HG03064 (cell line): ENCODE data around the gene FUS.
A peak's percentile ranks its signal among the peaks of the same experiment; 100 is the strongest.
"Not testable (repeated sequence)": the region's sequence is repeated elsewhere in the genome, so short reads cannot be mapped to it uniquely, and the experiment has no call there.

Experiments
- ATAC-seq: cut with Tn5 transposase; IDR thresholded peaks from one replicate; pipeline ENCODE4 v1.9.1; 2021; ENCODE audit warnings: low read depth; ENCODE audit not compliant: unreplicated experiment

The FUS gene

GRCh38 chr16:31179747-31180459, at the start of gene FUS:
Gene FUS (plus strand): TSS chr16:31180139. CDS start chr16:31180215, 76 bp downstream.
- ATAC-seq = peak; percentile 45

DNA sequence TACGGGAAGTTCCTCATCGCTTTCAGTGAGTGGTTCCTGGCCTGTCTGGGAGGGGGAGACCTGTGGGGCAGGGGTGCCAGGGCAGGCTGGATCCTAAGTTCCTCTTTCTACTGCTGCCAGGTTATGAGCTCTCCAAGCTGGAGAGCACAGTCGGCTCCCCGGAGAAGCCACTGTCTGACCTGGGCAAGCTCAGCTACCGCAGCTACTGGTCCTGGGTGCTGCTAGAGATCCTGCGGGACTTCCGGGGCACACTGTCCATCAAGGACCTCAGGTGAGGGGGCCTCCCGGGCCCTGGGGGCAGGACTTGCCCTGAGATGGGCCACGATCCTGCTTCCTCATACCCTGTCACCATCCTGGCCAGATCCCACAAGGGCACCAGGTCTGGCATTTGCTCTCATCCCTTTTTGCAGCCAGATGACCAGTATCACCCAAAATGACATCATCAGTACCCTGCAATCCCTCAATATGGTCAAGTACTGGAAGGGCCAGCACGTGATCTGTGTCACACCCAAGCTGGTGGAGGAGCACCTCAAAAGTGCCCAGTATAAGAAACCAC, 49.5 kb upstream of the FUS start:
- no peak for ATAC-seq

DNA sequence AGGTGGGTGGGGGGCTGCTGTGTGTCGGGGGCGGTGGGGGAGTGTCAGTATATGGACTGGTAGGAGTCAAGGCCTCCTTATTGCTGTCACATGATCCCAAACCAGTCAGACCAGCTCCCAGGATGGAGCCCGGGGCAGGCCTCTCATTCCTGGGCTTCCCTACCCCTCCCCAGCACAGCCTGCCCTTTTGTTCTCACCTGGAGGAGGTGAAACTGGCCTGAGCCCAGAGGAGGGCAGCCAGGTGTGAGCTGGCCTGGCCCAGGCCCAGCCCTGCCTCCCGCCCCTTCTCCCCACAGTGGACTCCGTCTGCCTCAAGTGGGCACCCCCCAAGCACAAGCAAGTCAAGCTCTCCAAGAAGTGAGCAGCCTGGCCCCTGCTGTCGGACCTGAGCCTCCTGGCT, 49.0 kb upstream of the FUS start:
- no peak for ATAC-seq

DNA sequence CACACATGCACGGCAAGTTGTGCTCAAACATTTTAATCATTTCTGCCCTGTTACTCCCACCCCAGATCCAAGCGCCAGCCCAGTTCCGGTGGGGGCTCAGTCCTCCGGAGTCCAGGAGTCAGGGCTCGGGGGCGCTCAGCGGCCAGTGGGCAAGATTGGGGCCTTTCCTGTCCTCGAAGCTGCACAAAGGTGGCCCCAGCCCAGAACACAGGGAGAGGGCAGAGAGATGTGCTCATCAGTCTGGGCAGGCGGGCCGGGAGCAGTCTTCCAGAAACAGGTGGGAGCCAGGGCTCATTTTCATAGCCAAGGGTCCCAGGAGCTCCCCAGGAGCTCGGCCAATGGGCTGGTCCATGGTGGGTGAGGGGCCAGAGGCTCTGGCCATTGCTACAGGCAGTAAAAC, 48.5 kb upstream of the FUS start:
- ATAC-seq = no peak

- no peak for ATAC-seq
These were observed 48.1 kb upstream of the FUS start for GRCh38 chr16:31131841-31132271.

- no peak for ATAC-seq
These were observed 47.5 kb upstream of the FUS start for GRCh38 chr16:31132303-31132979.

DNA sequence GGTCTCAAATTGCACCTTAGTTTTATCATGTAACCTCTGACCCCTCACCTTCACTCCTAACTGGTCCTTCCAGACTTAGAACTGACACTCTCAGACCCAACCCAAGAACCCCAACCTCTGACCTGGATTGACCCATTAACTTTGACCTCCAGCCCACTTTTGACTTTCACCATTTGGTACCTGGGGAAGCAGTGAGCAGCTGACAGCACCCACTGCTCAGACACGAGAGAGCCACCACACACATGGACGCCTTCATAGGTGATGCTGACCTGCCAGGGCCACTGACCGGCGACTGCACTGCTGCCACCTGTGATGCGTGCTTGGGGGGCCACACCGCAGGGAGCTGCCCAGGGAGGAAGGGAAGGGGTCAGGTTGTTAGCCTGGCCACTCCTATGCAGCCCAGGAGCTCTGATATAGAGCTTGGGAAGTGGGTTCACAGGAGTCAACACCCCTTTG, 46.9 kb upstream of the FUS start:
- no peak for ATAC-seq

- ATAC-seq = no peak
These were observed 45.8 kb upstream of the FUS start for GRCh38 chr16:31134091-31134571.

GRCh38 chr16:31134625-31135534, 45.1 kb upstream of the FUS start:
- ATAC-seq = no peak

DNA sequence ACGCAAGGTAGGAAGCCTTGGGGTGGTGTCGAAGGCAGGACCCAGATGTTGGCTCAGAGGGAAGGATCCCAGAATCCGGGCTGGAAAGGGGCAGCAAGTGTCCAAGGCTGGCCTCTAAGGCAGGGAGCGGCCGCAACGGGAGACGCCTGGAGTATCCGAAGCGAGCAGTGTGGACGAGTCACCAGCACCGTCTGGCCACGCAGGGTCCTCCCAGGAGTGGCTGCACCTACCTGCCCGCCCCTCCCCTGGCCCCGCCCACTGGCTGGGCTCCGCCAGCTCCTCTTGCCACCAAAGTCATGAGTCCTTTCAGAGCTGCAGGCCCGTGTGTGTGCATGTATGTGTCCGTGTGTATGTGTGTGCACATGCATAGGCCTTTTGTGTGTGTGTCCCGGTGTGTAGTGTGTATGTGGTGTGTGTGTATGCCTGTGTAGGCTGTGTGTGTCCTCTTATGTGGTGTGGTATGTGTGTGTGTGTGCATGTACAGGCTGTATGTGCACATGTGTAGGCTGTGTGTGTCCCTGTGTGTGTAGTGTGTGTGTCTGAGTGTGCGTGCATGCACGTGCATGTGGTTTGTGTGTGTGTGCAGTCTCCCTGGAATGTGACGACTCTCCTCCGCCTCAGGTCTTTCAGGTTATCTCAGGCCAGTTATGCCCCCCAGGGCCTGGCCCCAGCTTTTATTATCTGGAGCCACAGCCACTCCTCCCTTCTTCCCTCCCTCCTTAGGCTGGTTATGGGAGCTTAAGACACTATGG, 44.2 kb upstream of the FUS start, which contains the start of gene PRSS8:
PRSS8 (minus strand) TSS at position 193 of the 752 bp plus-strand sequence. CDS start 229 bp downstream, outside the sequence.
- no peak for ATAC-seq

GRCh38 chr16:31136287-31136662, 43.7 kb upstream of the FUS start:
- no peak for ATAC-seq

- not testable (repeated sequence) for ATAC-seq
These were observed 43.0 kb upstream of the FUS start for GRCh38 chr16:31136822-31137499.

GRCh38 chr16:31138621-31139578, 41.0 kb upstream of the FUS start:
- ATAC-seq = no peak

DNA sequence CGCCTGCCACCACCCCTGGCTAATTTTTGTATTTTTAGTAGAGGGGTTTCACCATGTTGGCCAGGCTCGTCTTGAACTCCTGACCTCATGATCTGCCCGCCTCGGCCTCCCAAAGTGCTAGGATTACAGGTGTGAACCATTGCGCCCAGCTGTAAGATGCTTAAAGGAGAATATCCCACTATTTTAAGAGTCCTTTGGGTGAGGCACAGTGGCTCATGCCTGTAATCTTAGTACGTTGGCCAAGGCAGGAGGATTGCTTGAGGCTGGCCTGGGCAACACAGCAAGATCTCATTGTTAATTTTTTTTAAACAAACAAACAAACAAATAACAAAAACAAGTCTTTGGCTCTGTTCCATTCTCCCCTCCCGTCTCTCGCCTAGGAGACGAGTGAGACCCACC, 38.9 kb upstream of the FUS start:
- not testable (repeated sequence) for ATAC-seq

DNA sequence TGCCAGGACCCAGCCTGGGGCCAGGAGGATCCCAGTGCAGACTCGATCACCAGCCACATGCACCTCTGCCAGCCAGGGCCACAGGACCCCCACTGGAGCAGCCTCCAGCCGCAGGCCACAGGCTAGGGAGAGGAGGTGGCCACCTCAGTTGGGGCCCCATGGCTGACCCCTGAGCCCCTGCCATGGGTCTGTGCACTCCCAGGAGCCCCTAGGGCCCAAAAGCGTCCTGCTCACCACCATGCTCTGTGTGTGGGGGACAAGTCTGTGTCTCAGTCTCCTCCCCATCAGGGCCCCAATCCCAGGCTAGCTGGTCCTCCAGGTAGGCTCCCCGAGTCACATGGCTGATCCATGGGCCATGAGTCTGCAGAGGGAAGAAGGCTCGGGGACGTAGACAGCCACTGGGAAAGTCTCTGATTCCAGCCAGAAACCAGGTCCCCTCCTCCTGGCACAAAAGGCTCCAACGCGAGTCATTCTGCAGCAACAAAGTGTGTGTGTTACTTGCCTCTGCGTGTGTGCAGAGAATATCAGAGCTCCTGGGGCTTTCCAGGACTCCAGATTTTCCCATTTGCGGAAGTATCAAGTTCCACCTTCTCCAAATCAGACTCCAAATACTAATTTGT, 38.3 kb upstream of the FUS start:
- peak; percentile 3 for ATAC-seq

DNA sequence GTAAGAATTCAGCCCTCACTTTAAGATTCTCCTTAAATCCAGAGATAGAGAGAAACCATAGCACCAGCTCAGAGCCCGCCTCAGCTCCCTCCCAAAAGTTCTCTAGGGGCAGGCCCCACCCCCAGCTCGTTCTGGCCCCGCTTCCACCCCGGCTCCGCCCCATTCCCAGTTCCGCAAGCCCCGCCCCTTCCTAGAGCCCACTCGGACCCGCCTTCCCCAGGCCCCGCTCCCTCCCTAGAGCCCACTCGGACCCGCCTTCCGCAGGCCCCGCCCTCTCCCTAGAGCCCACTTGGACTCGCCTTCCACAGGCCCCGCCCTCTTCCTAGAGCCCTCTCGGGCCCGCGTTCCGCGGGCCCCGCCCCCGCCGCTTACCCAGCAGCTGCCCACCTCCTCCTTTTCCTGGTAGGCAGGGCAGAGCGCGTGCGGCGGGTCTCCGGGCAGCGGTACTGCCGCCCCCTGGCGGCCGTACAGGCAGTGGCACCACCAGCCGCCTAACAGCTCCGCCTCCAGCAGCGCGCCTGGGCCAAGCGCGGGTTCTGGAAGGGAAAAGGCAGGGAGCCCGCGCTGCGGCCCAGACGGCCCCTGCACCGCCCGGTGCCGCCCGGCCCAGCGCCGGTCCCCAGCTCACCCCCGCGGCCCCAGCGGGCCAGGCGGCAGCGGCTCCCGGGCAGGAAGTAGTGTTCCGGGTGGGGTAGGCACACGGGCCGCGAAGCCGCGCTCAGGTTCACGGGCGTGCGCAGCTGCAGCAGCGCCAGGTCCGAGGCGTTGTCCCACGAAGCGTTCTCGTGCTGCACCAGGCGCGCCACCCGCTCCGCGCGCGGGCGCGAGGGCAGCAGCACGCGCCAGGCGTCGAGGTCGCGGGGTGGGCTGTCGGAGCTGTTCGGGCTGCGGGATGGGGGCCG, 37.6 kb upstream of the FUS start:
- ATAC-seq = peak; percentile 79
